Measurements from ENCODE around the gene SAMD14. TPM values are rescaled to one million over a fixed set of nuclear protein-coding genes. Genes with fewer than 3 reads are reported as not detected.

SAMD14 gene
- total and polyA plus RNA-seq, 7 experiments from 2014 or later = 0.70 to 0.78 TPM; not detected in 5

GRCh38 chr17:50143461-50144176 lies 13.7 kb upstream of the SAMD14 start:
- CTCF ChIA-PET = interaction anchor here (0.8 to 4.9 kb wide), 3 partner anchors 17 to 18 kb away, joined by 3 to 24 read pairs (median 4); no protein-coding TSS in a partner anchor
- ATAC-seq (no peak), DNase-seq (no peak)
- no peak overlapping the region for H3K4me3 ChIP-seq (ENCODE audit: low read length)
- H3K27me3 ChIP-seq (ENCODE audit: control insufficient read depth in 2 of 2, insufficient read depth in 2 of 2, low read length in 2 of 2) = no peaks in the 10 kb centered on the region
- no peaks in the 10 kb centered on the region for H3K9me3 ChIP-seq (ENCODE audit: control insufficient read depth in 2 of 3, low read length in 3 of 3)
- no peaks in the 10 kb centered on the region for H3K27me3 Mint-ChIP-seq
- peaks cover 70 to 92% (median 83%) of the 10 kb centered on the region in 7 donors for H3K4me1 Mint-ChIP-seq
- H3K36me3 Mint-ChIP-seq = peaks cover 5 to 70% (median 27%) of the 10 kb centered on the region in 5 donors
- peaks cover 11 to 61% (median 20%) of the 10 kb centered on the region in 3 experiments for H3K36me3 ChIP-seq (ENCODE audit: control insufficient read depth in 2 of 3, insufficient read depth in 3 of 3, low read length in 3 of 3)
- POLR2A ChIA-PET = interaction anchor here (0.7 kb wide), 2 partner anchors 13 to 83 kb away, joined by 3 read pairs; no protein-coding TSS in a partner anchor
- peak overlapping the region in 6 of 10 donors; percentile 3 to 98 (median 10) for H3K4me3 Mint-ChIP-seq
- intact Hi-C loops (cut with micrococcal nuclease) = loop anchor here in 1 of 2 donors (10.0 kb wide), 1 partner anchor 561 kb away; the partner anchor contains the start of gene ANKRD40
- no peaks in the 10 kb centered on the region for H3K9me3 Mint-ChIP-seq
- H3K4me1 ChIP-seq (ENCODE audit: control insufficient read depth in 2 of 2, insufficient read depth in 2 of 2, low read length in 2 of 2) = peaks cover 57 to 64% of the 10 kb centered on the region in 2 donors
- no peak overlapping the region for H3K27ac ChIP-seq (ENCODE audit: low read depth, low read length)
- H3K27ac Mint-ChIP-seq = peak overlapping the region in 8 of 9 donors; percentile 23 to 92 (median 78)

GRCh38 chr17:50141745-50142110 lies 11.8 kb upstream of the SAMD14 start:
- intact Hi-C loops (cut with micrococcal nuclease) = loop anchor here (2.0 to 10.0 kb wide), 2 partner anchors 57 to 563 kb away; partner anchors contain the start of gene ANKRD40 (in 1 of the 2)
- peak overlapping the region; percentile 54 for H3K27ac ChIP-seq (ENCODE audit: low read depth, low read length)
- H3K36me3 Mint-ChIP-seq = peaks cover 5 to 73% (median 42%) of the 10 kb centered on the region in 5 donors

GRCh38 chr17:50141026-50141744 lies 11.2 kb upstream of the SAMD14 start:
- ATAC-seq (no peak), DNase-seq (no peak)
- CTCF ChIA-PET = interaction anchor here (1.0 to 3.9 kb wide), 8 partner anchors 9 to 156 kb away, joined by 3 to 59 read pairs (median 4); partner anchors contain the start of gene PPP1R9B
- peak overlapping the region; percentile 55 for H3K4me3 ChIP-seq (ENCODE audit: low read length)
- peak overlapping the region; percentile 42 for H3K27ac ChIP-seq (ENCODE audit: low read depth, low read length)
- Mint-ChIP-seq H3K27ac (peak overlapping the region; percentile 72 to 92 (median 87)), H3K4me3 (peak overlapping the region; percentile 60 to 91 (median 70)), H3K4me1 (peaks cover 58 to 90% (median 73%) of the 10 kb centered on the region in 7 donors), H3K27me3 (no peaks in the 10 kb centered on the region), H3K9me3 (no peaks in the 10 kb centered on the region), H3K36me3 (peaks cover 5 to 78% (median 44%) of the 10 kb centered on the region in 5 donors)
- H3K27me3 ChIP-seq (ENCODE audit: control insufficient read depth in 2 of 2, insufficient read depth in 2 of 2, low read length in 2 of 2) = no peaks in the 10 kb centered on the region
- peaks cover 22 to 85% (median 31%) of the 10 kb centered on the region in 3 experiments for H3K36me3 ChIP-seq (ENCODE audit: control insufficient read depth in 2 of 3, insufficient read depth in 3 of 3, low read length in 3 of 3)
- peaks cover 43 to 46% of the 10 kb centered on the region in 2 donors for H3K4me1 ChIP-seq (ENCODE audit: control insufficient read depth in 2 of 2, insufficient read depth in 2 of 2, low read length in 2 of 2)
- no peaks in the 10 kb centered on the region for H3K9me3 ChIP-seq (ENCODE audit: control insufficient read depth in 2 of 3, low read length in 3 of 3)
- intact Hi-C loops (cut with micrococcal nuclease) = loop anchor here (2.0 to 10.0 kb wide), 2 partner anchors 58 to 564 kb away; partner anchors contain the start of gene ANKRD40 (in 1 of the 2)
- POLR2A ChIA-PET = interaction anchor here (0.9 to 4.0 kb wide), 5 partner anchors 9 to 20 kb away, joined by 3 to 42 read pairs (median 5); partner anchors contain the start of gene PPP1R9B

More at GRCh38 chr17:50141745-50142110, 11.8 kb upstream of the SAMD14 start:
- Mint-ChIP-seq H3K27ac (peak overlapping the region; percentile 72 to 92 (median 87)), H3K4me3 (peak overlapping the region; percentile 60 to 91 (median 68)), H3K4me1 (peaks cover 62 to 90% (median 78%) of the 10 kb centered on the region in 7 donors), H3K27me3 (no peaks in the 10 kb centered on the region), H3K9me3 (no peaks in the 10 kb centered on the region)
- no peak for DNase-seq
- Histone ChIP-seq H3K27me3 (ENCODE audit: control insufficient read depth in 2 of 2, insufficient read depth in 2 of 2, low read length in 2 of 2) (no peaks in the 10 kb centered on the region), H3K4me3 (ENCODE audit: low read length) (no peak overlapping the region), H3K36me3 (ENCODE audit: control insufficient read depth in 2 of 3, insufficient read depth in 3 of 3, low read length in 3 of 3) (peaks cover 22 to 80% (median 31%) of the 10 kb centered on the region in 3 experiments), H3K4me1 (ENCODE audit: control insufficient read depth in 2 of 2, insufficient read depth in 2 of 2, low read length in 2 of 2) (peaks cover 47 to 52% of the 10 kb centered on the region in 2 donors), H3K9me3 (ENCODE audit: control insufficient read depth in 2 of 3, low read length in 3 of 3) (no peaks in the 10 kb centered on the region)
- no peak for ATAC-seq
- POLR2A ChIA-PET = interaction anchor here (1.8 to 4.0 kb wide), 3 partner anchors 10 to 20 kb away, joined by 5 to 42 read pairs (median 18); partner anchors contain the start of gene PPP1R9B
- CTCF ChIA-PET = interaction anchor here (1.0 to 3.9 kb wide), 4 partner anchors 8 to 20 kb away, joined by 3 to 59 read pairs (median 43); partner anchors contain the start of gene PPP1R9B

- ATAC-seq = peak; percentile 93
- H3K36me3 ChIP-seq (ENCODE audit: control insufficient read depth in 2 of 3, insufficient read depth in 3 of 3, low read length in 3 of 3) = peaks cover 22 to 90% (median 28%) of the 10 kb centered on the region in 3 experiments
- H3K4me3 ChIP-seq (ENCODE audit: low read length) = peak overlapping the region; percentile 55
- peak overlapping the region; percentile 42 for H3K27ac ChIP-seq (ENCODE audit: low read depth, low read length)
- H3K4me1 Mint-ChIP-seq = peaks cover 49 to 80% (median 63%) of the 10 kb centered on the region in 7 donors
- H3K27me3 ChIP-seq (ENCODE audit: control insufficient read depth in 2 of 2, insufficient read depth in 2 of 2, low read length in 2 of 2) = no peaks in the 10 kb centered on the region
- H3K27me3 Mint-ChIP-seq = no peaks in the 10 kb centered on the region
- peaks cover 37 to 42% of the 10 kb centered on the region in 2 donors for H3K4me1 ChIP-seq (ENCODE audit: control insufficient read depth in 2 of 2, insufficient read depth in 2 of 2, low read length in 2 of 2)
- intact Hi-C loops (cut with micrococcal nuclease) = loop anchor here (1.0 to 10.0 kb wide), 7 partner anchors 8 to 565 kb away; partner anchors contain the start of gene ANKRD40 (in 1 of the 2)
- ChIA-PET CTCF (interaction anchor here (0.8 to 3.9 kb wide), 11 partner anchors 8 to 157 kb away, joined by 3 to 59 read pairs (median 4); partner anchors contain the start of gene PPP1R9B), POLR2A (interaction anchor here (0.9 to 4.0 kb wide), 7 partner anchors 8 to 23 kb away, joined by 3 to 42 read pairs (median 5); partner anchors contain the start of gene PPP1R9B)
- no peaks in the 10 kb centered on the region for H3K9me3 Mint-ChIP-seq
- peak; percentile 68 to 88 (median 77) for DNase-seq
- no peaks in the 10 kb centered on the region for H3K9me3 ChIP-seq (ENCODE audit: control insufficient read depth in 2 of 3, low read length in 3 of 3)
- peaks cover 5 to 77% (median 44%) of the 10 kb centered on the region in 5 donors for H3K36me3 Mint-ChIP-seq
- peak overlapping the region; percentile 34 to 92 (median 83) for H3K27ac Mint-ChIP-seq
- H3K4me3 Mint-ChIP-seq = peak overlapping the region; percentile 33 to 91 (median 72)
Observed at GRCh38 chr17:50139950-50140885, 10.3 kb upstream of the SAMD14 start.

- Histone ChIP-seq H3K4me3 (ENCODE audit: low read length) (no peak overlapping the region), H3K4me1 (ENCODE audit: control insufficient read depth in 2 of 2, insufficient read depth in 2 of 2, low read length in 2 of 2) (peaks cover 36 to 37% of the 10 kb centered on the region in 2 donors), H3K27me3 (ENCODE audit: control insufficient read depth in 2 of 2, insufficient read depth in 2 of 2, low read length in 2 of 2) (no peaks in the 10 kb centered on the region), H3K36me3 (ENCODE audit: control insufficient read depth in 2 of 3, insufficient read depth in 3 of 3, low read length in 3 of 3) (peaks cover 22 to 88% (median 25%) of the 10 kb centered on the region in 3 experiments), H3K9me3 (ENCODE audit: control insufficient read depth in 2 of 3, low read length in 3 of 3) (no peaks in the 10 kb centered on the region), H3K27ac (ENCODE audit: low read depth, low read length) (no peak overlapping the region)
- Mint-ChIP-seq H3K4me3 (peak overlapping the region in 1 of 10 donors; percentile 65), H3K9me3 (no peaks in the 10 kb centered on the region), H3K36me3 (peaks cover 2 to 72% (median 42%) of the 10 kb centered on the region in 5 donors), H3K27ac (peak overlapping the region in 3 of 9 donors; percentile 25 to 83 (median 78)), H3K27me3 (no peaks in the 10 kb centered on the region), H3K4me1 (peaks cover 42 to 72% (median 54%) of the 10 kb centered on the region in 7 donors)
- ChIA-PET POLR2A (interaction anchor here (0.9 to 4.0 kb wide), 6 partner anchors 9 to 24 kb away, joined by 3 to 42 read pairs (median 4); partner anchors contain the start of gene PPP1R9B), CTCF (interaction anchor here (0.7 to 3.9 kb wide), 16 partner anchors 9 to 157 kb away, joined by 3 to 59 read pairs (median 4); partner anchors contain the start of genes PPP1R9B, SAMD14 and SGCA)
- DNase-seq = no peak
- intact Hi-C loops (cut with micrococcal nuclease) = no loop called here
- ATAC-seq = no peak
Observed at GRCh38 chr17:50139185-50139783, 9.3 kb upstream of the SAMD14 start.

Measured in naive thymus-derived CD4-positive, alpha-beta T cell (primary cell).